ENCODE measurements around the gene LHX6. TPM values are rescaled to one million over a fixed set of nuclear protein-coding genes. Genes with fewer than 3 reads are reported as not detected.
A peak's percentile ranks its signal among the peaks of the same experiment; 100 is the strongest.

LHX6 gene
- total and polyA plus RNA-seq, 9 of the 15 experiments (the other 6 are each of a cell fraction or from before 2014, with no cell fraction given), result 2.8 to 16.3 (median 7.9) TPM

DNA sequence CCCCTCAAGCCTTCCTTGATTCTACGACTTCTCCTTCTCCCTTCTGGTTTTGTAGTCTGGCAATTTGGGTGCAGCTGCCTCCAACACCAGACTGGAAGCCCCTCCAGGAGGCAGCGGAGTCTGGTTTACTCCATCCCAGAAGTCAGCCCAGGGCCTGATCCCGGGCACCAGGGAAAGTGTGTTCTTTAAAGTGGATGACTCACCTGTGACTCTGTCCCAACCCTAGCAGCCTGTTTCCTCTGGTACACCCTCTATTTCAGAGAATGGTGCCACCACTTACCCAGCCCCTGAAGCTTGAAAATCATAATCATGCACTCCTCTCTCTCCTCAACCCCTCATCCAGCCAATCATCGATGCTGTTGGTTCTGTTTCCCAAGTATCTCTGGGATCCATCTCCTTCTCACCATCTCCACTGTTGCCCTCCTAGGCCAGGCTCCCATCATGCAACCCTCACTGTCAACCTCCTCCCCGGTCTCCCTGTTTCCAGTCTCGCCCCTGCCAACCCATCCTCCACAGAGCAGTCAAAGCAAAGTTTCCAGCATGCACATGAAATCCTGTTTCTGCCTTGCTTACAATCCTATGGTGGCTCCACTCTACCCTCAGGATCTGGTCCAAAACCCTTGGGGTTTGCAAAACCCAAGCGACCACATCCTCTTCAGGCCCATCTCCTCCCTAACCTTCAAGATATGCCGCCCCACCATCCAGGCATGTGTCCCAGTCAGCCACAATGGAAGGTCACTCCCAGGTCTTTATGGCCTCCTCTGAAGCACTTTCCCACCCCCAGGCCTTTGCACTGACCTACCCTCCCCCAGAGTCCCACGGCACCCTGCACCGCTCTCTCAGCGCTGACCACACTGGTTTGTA lies 10.5 kb downstream of the LHX6 start (continued):
- TF ChIP-seq, protein P1, sequence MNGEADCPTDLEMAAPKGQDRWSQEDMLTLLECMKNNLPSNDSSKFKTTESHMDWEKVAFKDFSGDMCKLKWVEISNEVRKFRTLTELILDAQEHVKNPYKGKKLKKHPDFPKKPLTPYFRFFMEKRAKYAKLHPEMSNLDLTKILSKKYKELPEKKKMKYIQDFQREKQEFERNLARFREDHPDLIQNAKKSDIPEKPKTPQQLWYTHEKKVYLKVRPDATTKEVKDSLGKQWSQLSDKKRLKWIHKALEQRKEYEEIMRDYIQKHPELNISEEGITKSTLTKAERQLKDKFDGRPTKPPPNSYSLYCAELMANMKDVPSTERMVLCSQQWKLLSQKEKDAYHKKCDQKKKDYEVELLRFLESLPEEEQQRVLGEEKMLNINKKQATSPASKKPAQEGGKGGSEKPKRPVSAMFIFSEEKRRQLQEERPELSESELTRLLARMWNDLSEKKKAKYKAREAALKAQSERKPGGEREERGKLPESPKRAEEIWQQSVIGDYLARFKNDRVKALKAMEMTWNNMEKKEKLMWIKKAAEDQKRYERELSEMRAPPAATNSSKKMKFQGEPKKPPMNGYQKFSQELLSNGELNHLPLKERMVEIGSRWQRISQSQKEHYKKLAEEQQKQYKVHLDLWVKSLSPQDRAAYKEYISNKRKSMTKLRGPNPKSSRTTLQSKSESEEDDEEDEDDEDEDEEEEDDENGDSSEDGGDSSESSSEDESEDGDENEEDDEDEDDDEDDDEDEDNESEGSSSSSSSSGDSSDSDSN (IDR thresholded peaks at IDR 0.05; ENCODE audit: borderline replicate concordance in 1 of 2, low read depth in 2 of 2, low read length in 2 of 2), result no peak
- TF ChIP-seq CCAR2 (IDR thresholded peaks at IDR 0.05; ENCODE audit: low read depth, low read length), result no peak
- no peak for TF ChIP-seq ZNF212 (CRISPR knock-in tag; IDR thresholded peaks at IDR 0.05)

DNA sequence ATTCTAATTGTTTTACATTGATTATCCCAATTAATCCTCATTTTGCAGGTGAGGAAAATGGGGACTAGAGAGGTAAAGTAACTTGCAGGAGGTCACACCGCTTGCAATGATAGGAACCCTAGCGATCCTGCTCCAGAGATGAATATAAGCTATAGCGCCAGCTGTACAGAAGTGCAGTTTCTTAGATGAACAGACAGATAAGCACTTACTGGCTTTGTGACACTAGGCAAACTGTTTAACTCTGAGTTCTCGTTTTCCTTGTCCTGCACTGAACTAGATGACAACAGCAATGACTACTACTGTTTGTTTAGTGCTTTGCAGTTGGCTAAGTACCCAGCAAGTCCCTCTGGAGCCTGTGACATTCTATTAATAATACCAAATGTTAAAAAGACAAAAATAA lies 11.1 kb downstream of the LHX6 start:
- Histone ChIP-seq H3K27me3 (ENCODE audit: control insufficient read depth in 2 of 2, insufficient read depth in 2 of 2, low read length in 2 of 2) (no peaks in the 10 kb centered on the region), H3K9me3 (replicated peaks; ENCODE audit: control insufficient read depth, insufficient read depth, low read depth, low read length) (peaks cover 2% of the 10 kb centered on the region; the same call in 1 of the 2 replicates), H3K9ac (ENCODE audit: insufficient read depth in 1 of 2, low read depth in 2 of 2, low read length in 2 of 2) (no peak overlapping the region), H3K36me3 (ENCODE audit: control insufficient read depth, insufficient read depth, low read length) (no peaks in the 10 kb centered on the region), H4K20me1 (replicated peaks; ENCODE audit: control insufficient read depth, insufficient read depth, low read length) (no peaks in the 10 kb centered on the region), H2AFZ (ENCODE audit: low read depth, low read length) (no peak overlapping the region; the same call in 1 of the 2 replicates), H3K27ac (ENCODE audit: extremely low read depth, low read depth, low read length) (no peak overlapping the region), H3K4me2 (ENCODE audit: insufficient read depth, low read length) (no peak overlapping the region), H3K4me3 (no peak overlapping the region), H3K79me2 (ENCODE audit: control insufficient read depth, insufficient read depth, low read length) (peaks cover 10% of the 10 kb centered on the region), H3K9me1 (ENCODE audit: control insufficient read depth, insufficient read depth, low read length) (no peaks in the 10 kb centered on the region), H3K4me1 (replicated peaks in 1 of 2; ENCODE audit: control insufficient read depth in 2 of 2, insufficient read depth in 2 of 2, low read length in 2 of 2) (peaks cover 25 to 44% of the 10 kb centered on the region in 2 experiments; a peak in 4 of 5 replicates)
- no peak for ATAC-seq
- TF ChIP-seq, protein P2, sequence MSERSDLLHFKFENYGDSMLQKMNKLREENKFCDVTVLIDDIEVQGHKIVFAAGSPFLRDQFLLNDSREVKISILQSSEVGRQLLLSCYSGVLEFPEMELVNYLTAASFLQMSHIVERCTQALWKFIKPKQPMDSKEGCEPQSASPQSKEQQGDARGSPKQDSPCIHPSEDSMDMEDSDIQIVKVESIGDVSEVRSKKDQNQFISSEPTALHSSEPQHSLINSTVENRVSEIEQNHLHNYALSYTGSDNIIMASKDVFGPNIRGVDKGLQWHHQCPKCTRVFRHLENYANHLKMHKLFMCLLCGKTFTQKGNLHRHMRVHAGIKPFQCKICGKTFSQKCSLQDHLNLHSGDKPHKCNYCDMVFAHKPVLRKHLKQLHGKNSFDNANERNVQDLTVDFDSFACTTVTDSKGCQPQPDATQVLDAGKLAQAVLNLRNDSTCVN (CRISPR knock-in tag; IDR thresholded peaks at IDR 0.05), result no peak
- TF ChIP-seq, protein P3, sequence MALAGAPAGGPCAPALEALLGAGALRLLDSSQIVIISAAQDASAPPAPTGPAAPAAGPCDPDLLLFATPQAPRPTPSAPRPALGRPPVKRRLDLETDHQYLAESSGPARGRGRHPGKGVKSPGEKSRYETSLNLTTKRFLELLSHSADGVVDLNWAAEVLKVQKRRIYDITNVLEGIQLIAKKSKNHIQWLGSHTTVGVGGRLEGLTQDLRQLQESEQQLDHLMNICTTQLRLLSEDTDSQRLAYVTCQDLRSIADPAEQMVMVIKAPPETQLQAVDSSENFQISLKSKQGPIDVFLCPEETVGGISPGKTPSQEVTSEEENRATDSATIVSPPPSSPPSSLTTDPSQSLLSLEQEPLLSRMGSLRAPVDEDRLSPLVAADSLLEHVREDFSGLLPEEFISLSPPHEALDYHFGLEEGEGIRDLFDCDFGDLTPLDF (CRISPR knock-in tag; IDR thresholded peaks at IDR 0.05), result no peak
- TF ChIP-seq PHF21A (IDR thresholded peaks at IDR 0.05; ENCODE audit: borderline replicate concordance, low read depth), result no peak
- TF ChIP-seq, protein P4, sequence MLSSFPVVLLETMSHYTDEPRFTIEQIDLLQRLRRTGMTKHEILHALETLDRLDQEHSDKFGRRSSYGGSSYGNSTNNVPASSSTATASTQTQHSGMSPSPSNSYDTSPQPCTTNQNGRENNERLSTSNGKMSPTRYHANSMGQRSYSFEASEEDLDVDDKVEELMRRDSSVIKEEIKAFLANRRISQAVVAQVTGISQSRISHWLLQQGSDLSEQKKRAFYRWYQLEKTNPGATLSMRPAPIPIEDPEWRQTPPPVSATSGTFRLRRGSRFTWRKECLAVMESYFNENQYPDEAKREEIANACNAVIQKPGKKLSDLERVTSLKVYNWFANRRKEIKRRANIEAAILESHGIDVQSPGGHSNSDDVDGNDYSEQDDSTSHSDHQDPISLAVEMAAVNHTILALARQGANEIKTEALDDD (IDR thresholded peaks at IDR 0.05), result peak; percentile 82
- TF ChIP-seq GATA2 (CRISPR knock-in tag; IDR thresholded peaks at IDR 0.05), result peak; percentile 61
- TF ChIP-seq HDAC6 (IDR thresholded peaks at IDR 0.05; ENCODE audit: low read depth, low read length), result no peak
- WGBS (ENCODE audit: insufficient coverage, low coverage, missing lambda C conversion rate), result 13% methylated on average over 4 of the region's 4 CpGs
- ChIA-PET CTCF (ENCODE audit: low intra/inter-chr PET ratio) (no interaction called here), POLR2A (no interaction called here)
- in situ Hi-C loops (cut with MboI) (no loop called here), intact Hi-C loops (cut with micrococcal nuclease) (no loop called here)
- BruUV-seq (replicated peaks), result no TSS peak
- no peak for DNase-seq (ENCODE audit: extremely low read depth in 1 of 4, low spot score in 3 of 4)
- peak; percentile 66 for FAIRE-seq

All from K562 (cell line).